H9 (cell line): Measurements from ENCODE around the gene LORICRIN. TPM values are rescaled to one million over a fixed set of nuclear protein-coding genes. Genes with fewer than 3 reads are reported as not detected.

Experiments used
- DNase-seq: peaks from one replicate; pipeline ENCODE4 v3.0.0-alpha.2; 2017
- H2AFZ ChIP-seq: one replicate; pipeline ENCODE4 v1.6.1; 2013; ENCODE audit warnings: mild to moderate bottlenecking, low read length, control low read depth, moderate library complexity
- H2AK5ac ChIP-seq: 2 replicates; pipeline ENCODE4 v1.6.1; 2013; ENCODE audit warnings: low read length, control low read depth, mixed read lengths; ENCODE audit not compliant: insufficient read length
- H2BK120ac ChIP-seq: one replicate; pipeline ENCODE4 v1.6.1; 2013; ENCODE audit warnings: low read depth, mild to moderate bottlenecking, low read length, control low read depth, inconsistent platforms; ENCODE audit not compliant: poor library complexity, severe bottlenecking
- H2BK12ac ChIP-seq: 2 replicates; pipeline ENCODE4 v1.6.1; 2013; ENCODE audit warnings: low read length, control low read depth, mixed read lengths, low read depth; ENCODE audit not compliant: insufficient read length
- H2BK15ac ChIP-seq: 2 replicates; pipeline ENCODE4 v1.6.1; 2013; ENCODE audit warnings: low read depth, low read length, control low read depth
- H2BK20ac ChIP-seq: one replicate; pipeline ENCODE4 v1.6.1; 2013; ENCODE audit warnings: low read depth, mild to moderate bottlenecking, low read length, control low read depth, inconsistent platforms; ENCODE audit not compliant: poor library complexity, severe bottlenecking
- H2BK5ac ChIP-seq: 2 replicates; pipeline ENCODE4 v1.6.1; 2013; ENCODE audit warnings: low read length, control low read depth, mixed read lengths; ENCODE audit not compliant: insufficient read length
- H3K14ac ChIP-seq: 2 replicates; pipeline ENCODE4 v1.6.1; 2013; ENCODE audit warnings: low read length, control low read depth; ENCODE audit not compliant: insufficient read depth
- H3K18ac ChIP-seq: 2 replicates; pipeline ENCODE4 v1.6.1; 2013; ENCODE audit warnings: low read depth, mild to moderate bottlenecking, mixed read lengths, low read length, control low read depth; ENCODE audit not compliant: insufficient read length
- H3K23ac ChIP-seq: 2 replicates; pipeline ENCODE4 v1.6.1; 2013; ENCODE audit warnings: low read length, control low read depth, mixed read lengths, low read depth; ENCODE audit not compliant: insufficient read length
- H3K23me2 ChIP-seq: 2 replicates; pipeline ENCODE4 v1.6.1; 2013; ENCODE audit warnings: low read depth, mild to moderate bottlenecking, mixed read lengths, low read length, control low read depth; ENCODE audit not compliant: insufficient read length, poor library complexity, severe bottlenecking
- H3K27ac ChIP-seq: 2 replicates; pipeline ENCODE4 v1.5.1; 2013; ENCODE audit warnings: low read length, control low read depth, mixed read lengths, low read depth; ENCODE audit not compliant: insufficient read length
- H3K27me3 ChIP-seq: 2 replicates; pipeline ENCODE4 v1.6.1; 2013; ENCODE audit warnings: low read length, control low read depth, inconsistent platforms; ENCODE audit not compliant: insufficient read depth
- H3K4ac ChIP-seq: 2 replicates; pipeline ENCODE4 v1.6.1; 2013; ENCODE audit warnings: low read depth, mild to moderate bottlenecking, control low read depth, inconsistent platforms, low read length, moderate library complexity
- H3K4me1 ChIP-seq: 2 replicates; pipeline ENCODE4 v1.6.1; 2013; ENCODE audit warnings: low read length, control low read depth, inconsistent platforms; ENCODE audit not compliant: insufficient read depth
- H3K4me2 ChIP-seq: 2 replicates; pipeline ENCODE4 v1.6.1; 2013; ENCODE audit warnings: low read length, control low read depth, mixed read lengths; ENCODE audit not compliant: insufficient read length, insufficient read depth
- H3K56ac ChIP-seq: 2 replicates; pipeline ENCODE4 v1.6.1; 2013; ENCODE audit warnings: low read depth, mild to moderate bottlenecking, mixed read lengths, low read length, control low read depth; ENCODE audit not compliant: insufficient read length
- H3K79me1 ChIP-seq: 2 replicates; pipeline ENCODE4 v1.6.1; 2013; ENCODE audit warnings: low read depth, mild to moderate bottlenecking, moderate library complexity, low read length, control low read depth, inconsistent platforms; ENCODE audit not compliant: insufficient read depth, poor library complexity, severe bottlenecking
- H3K79me2 ChIP-seq: 2 replicates; pipeline ENCODE4 v1.6.1; 2013; ENCODE audit warnings: low read length, control low read depth, inconsistent platforms; ENCODE audit not compliant: insufficient read depth
- H3K9ac ChIP-seq: 2 replicates; pipeline ENCODE4 v1.6.1; 2013; ENCODE audit warnings: low read length, control low read depth, mixed read lengths; ENCODE audit not compliant: insufficient read length; ENCODE audit errors: extremely low read depth
- H3K9me3 ChIP-seq: one replicate; pipeline ENCODE4 v1.6.1; 2013; ENCODE audit warnings: low read depth, low read length, inconsistent platforms; ENCODE audit not compliant: control insufficient read depth
- H3T11ph ChIP-seq: one replicate; pipeline ENCODE4 v1.6.1; 2013; ENCODE audit warnings: mild to moderate bottlenecking, low read length, control low read depth, inconsistent platforms
- H4K20me1 ChIP-seq: one replicate; pipeline ENCODE4 v1.6.1; 2013; ENCODE audit not compliant: control insufficient read depth, insufficient read length, insufficient read depth
- H4K5ac ChIP-seq: 2 replicates; pipeline ENCODE4 v1.6.1; 2013; ENCODE audit warnings: low read depth, mild to moderate bottlenecking, mixed read lengths, low read length, control low read depth; ENCODE audit not compliant: insufficient read length
- H4K8ac ChIP-seq: replicated peaks from 2 replicates; pipeline ENCODE4 v1.6.1; 2013; ENCODE audit warnings: low read length, control low read depth, mixed read lengths, low read depth; ENCODE audit not compliant: insufficient read length
- H4K91ac ChIP-seq: 2 replicates; pipeline ENCODE4 v1.6.1; 2013; ENCODE audit warnings: low read depth, mild to moderate bottlenecking, moderate library complexity, mixed read lengths, low read length, control low read depth; ENCODE audit not compliant: insufficient read length
- H3K27ac Mint-ChIP-seq, 3 experiments: 2 replicates in 2 of 3; 3 replicates in 1 of 3; pipeline ENCODE4 v1.8.0; 2020 to 2021; ENCODE audit warnings: mixed read lengths in 3 of 3, mild to moderate bottlenecking in 1 of 3, moderate library complexity in 1 of 3
- H3K27me3 Mint-ChIP-seq: 2 replicates; pipeline ENCODE4 v1.8.0; 2021; ENCODE audit warnings: low read depth, mild to moderate bottlenecking, moderate library complexity, mixed read lengths
- H3K36me3 Mint-ChIP-seq, 3 experiments: 2 replicates in 2 of 3; 3 replicates in 1 of 3; pipeline ENCODE4 v1.8.0; 2020 to 2021; ENCODE audit warnings: low read depth in 3 of 3, mixed read lengths in 3 of 3; ENCODE audit not compliant: insufficient read depth in 1 of 3
- H3K4me1 Mint-ChIP-seq, 2 experiments: 2 replicates each; pipeline ENCODE4 v1.8.0; 2020; ENCODE audit warnings: mixed read lengths in 2 of 2
- H3K4me3 Mint-ChIP-seq, 2 experiments: 2 replicates in 1 of 2; 3 replicates in 1 of 2; pipeline ENCODE4 v1.8.0; 2020 to 2021; ENCODE audit warnings: mild to moderate bottlenecking in 2 of 2, mixed read lengths in 2 of 2, moderate library complexity in 1 of 2
- H3K9me3 Mint-ChIP-seq, 2 experiments: 2 replicates in 1 of 2; 3 replicates in 1 of 2; pipeline ENCODE4 v1.8.0; 2020; ENCODE audit warnings: mild to moderate bottlenecking in 2 of 2, mixed read lengths in 2 of 2, moderate library complexity in 1 of 2
- CTCF ChIP-seq: fragments of 200-600 bp; sonication (generic); conservative IDR thresholded peaks from 3 replicates; pipeline ENCODE4 v1.8.0; 2021; ENCODE audit warnings: antibody characterized with exemption, mild to moderate bottlenecking
- WGBS: extraction: QIAGEN DNeasy Blood & Tissue Kit; methylation state at CpG from one replicate; pipeline ENCODE4 v1.1.7; 2013; ENCODE audit warnings: missing lambda C conversion rate, low lambda C conversion rate, mixed read lengths; ENCODE audit not compliant: insufficient read length; ENCODE audit errors: extremely low coverage; 5-methylcytosine and 5-hydroxymethylcytosine counted together
- total RNA-seq: library from RNA; stranded (reverse); gene quantifications from 2 replicates; pipeline ENCODE4 v1.2.1, GENCODE V29; 2021

LORICRIN gene
- total RNA-seq, 1 experiment from 2014 or later, result not detected

DNA sequence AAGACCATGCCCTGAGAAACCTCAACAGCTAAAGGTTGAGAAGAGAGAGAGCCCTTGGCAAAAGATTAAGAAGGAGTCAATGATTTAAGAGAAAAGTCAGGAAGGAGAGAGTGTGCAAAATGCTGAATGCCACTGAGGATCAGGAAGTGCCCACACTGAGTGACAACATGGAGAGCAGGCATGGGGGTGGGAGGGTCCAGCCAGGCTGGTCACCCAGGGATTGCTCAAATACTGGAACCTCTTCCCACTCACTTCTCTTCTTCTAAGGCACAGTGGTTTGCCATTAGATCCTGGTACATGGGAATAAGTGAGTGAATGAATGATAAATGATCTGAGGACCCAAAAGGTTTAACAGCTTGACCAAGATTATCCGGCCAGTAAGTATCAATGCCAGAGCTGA is 31.0 kb upstream of the LORICRIN start:
- Mint-ChIP-seq H3K4me3 (no peak overlapping the region), H3K27ac (no peak overlapping the region), H3K36me3 (no peaks in the 10 kb centered on the region), H3K9me3 (peaks cover 0 to 3% of the 10 kb centered on the region in 2 experiments; a peak in 1 of 5 replicates), H3K27me3 (peaks cover 6% of the 10 kb centered on the region), H3K4me1 (no peaks in the 10 kb centered on the region)
- no peak overlapping the region for H2BK12ac ChIP-seq
- H3K14ac ChIP-seq, result no peak overlapping the region
- H3K9ac ChIP-seq, result no peak overlapping the region
- H3K23ac ChIP-seq, result no peak overlapping the region
- no peak overlapping the region for H3T11ph ChIP-seq
- H4K8ac ChIP-seq, result no peak overlapping the region
- TF ChIP-seq CTCF, result no peak
- no peaks in the 10 kb centered on the region for H3K79me1 ChIP-seq
- H2BK15ac ChIP-seq, result no peak overlapping the region
- H3K9me3 ChIP-seq, result no peaks in the 10 kb centered on the region
- no CpG with 5 or more reads among the region's 1 CpG for WGBS
- no peak overlapping the region for H3K4me2 ChIP-seq
- no peak overlapping the region for H2BK5ac ChIP-seq
- H3K56ac ChIP-seq, result no peak overlapping the region
- H3K23me2 ChIP-seq, result no peaks in the 10 kb centered on the region
- no peak overlapping the region for H3K27ac ChIP-seq
- no peak overlapping the region for H4K5ac ChIP-seq
- no peak overlapping the region for H4K91ac ChIP-seq
- H2AFZ ChIP-seq, result no peak overlapping the region
- no peaks in the 10 kb centered on the region for H3K4me1 ChIP-seq
- H4K20me1 ChIP-seq, result no peaks in the 10 kb centered on the region
- H3K27me3 ChIP-seq, result no peaks in the 10 kb centered on the region
- DNase-seq, result no peak
- H3K79me2 ChIP-seq, result no peaks in the 10 kb centered on the region
- no peak overlapping the region for H3K4ac ChIP-seq
- no peak overlapping the region for H3K18ac ChIP-seq
- H2BK120ac ChIP-seq, result no peak overlapping the region
- H2AK5ac ChIP-seq, result no peak overlapping the region
- no peak overlapping the region for H2BK20ac ChIP-seq
